SK-N-SH (cell line): ENCODE results near the gene RMND1. TPM values are rescaled to one million over a fixed set of nuclear protein-coding genes. Genes with fewer than 3 reads are reported as not detected.

Source experiments
- CTCF ChIA-PET: fragments of 300-600, 350-600 bp; formaldehyde crosslinking; extraction: SDS; loops from one replicate; lab custom pipeline; 2021; lab: Yijun Ruan, JAX
- POLR2A ChIA-PET: fragments of 350-600 bp; sonication (Branson Sonifier 250); formaldehyde crosslinking; extraction: SDS; loops from one replicate; lab custom pipeline; 2020; ENCODE audit warnings: antibody characterized with exemption, inconsistent platforms; lab: Yijun Ruan, JAX
- DNase-seq: peaks from one replicate; pipeline ENCODE4 v3.0.0; 2012
- H2AFZ ChIP-seq: fragments of 200-600 bp; sonication (generic); 2 replicates; pipeline ENCODE4 v1.8.1; 2016; ENCODE audit warnings: antibody characterized with exemption, mild to moderate bottlenecking, low read depth
- H3F3A ChIP-seq: fragments of 200-600 bp; sonication (generic); replicated peaks from 2 replicates; pipeline ENCODE3; 2016; ENCODE audit warnings: antibody characterized with exemption, mild to moderate bottlenecking; ENCODE audit not compliant: insufficient read depth
- H3K27ac ChIP-seq, 2 experiments: fragments of 200-500 bp in 1 of 2; fragments of 200-600 bp in 1 of 2; sonication (Bioruptor generic) in 1 of 2; sonication (generic), shearing (Covaris generic) in 1 of 2; 2 replicates each; pipeline versions ENCODE4 v1.5.1 to v1.6.1; 2014 to 2016; ENCODE audit warnings: low read depth in 2 of 2, inconsistent platforms in 1 of 2, low read length in 1 of 2, mild to moderate bottlenecking in 1 of 2, mixed read lengths in 1 of 2
- H3K27me3 ChIP-seq: fragments of 200-600 bp; sonication (generic), shearing (Covaris generic); 2 replicates; pipeline ENCODE4 v1.6.1; 2016; ENCODE audit warnings: mixed run types; ENCODE audit not compliant: insufficient read depth
- H3K36me3 ChIP-seq, 2 experiments: fragments of 200-500 bp in 1 of 2; fragments of 200-600 bp in 1 of 2; sonication (Bioruptor generic) in 1 of 2; sonication (generic) in 1 of 2; replicated peaks in 1 of 2; 2 replicates each; pipeline versions ENCODE3 to v1.5.1; 2014 to 2016; ENCODE audit warnings: low read length in 1 of 2, mild to moderate bottlenecking in 1 of 2; ENCODE audit not compliant: insufficient read depth in 2 of 2, control insufficient read depth in 1 of 2
- H3K4me1 ChIP-seq, 2 experiments: fragments of 200-500 bp in 1 of 2; fragments of 200-600 bp in 1 of 2; sonication (Bioruptor generic) in 1 of 2; sonication (generic), shearing (Covaris generic) in 1 of 2; 2 replicates each; pipeline versions ENCODE4 v1.5.1 to v1.6.1; 2014 to 2016; ENCODE audit warnings: low read depth in 1 of 2, low read length in 1 of 2, mixed run types in 1 of 2; ENCODE audit not compliant: insufficient read depth in 2 of 2, control insufficient read depth in 1 of 2
- H3K4me2 ChIP-seq: fragments of 200-600 bp; sonication (generic), shearing (Covaris generic); 2 replicates; pipeline ENCODE4 v1.6.1; 2017; ENCODE audit warnings: mixed run types
- H3K4me3 ChIP-seq, 2 experiments: fragments of 200-500 bp in 1 of 2; fragments of 200-600 bp in 1 of 2; sonication (Bioruptor generic) in 1 of 2; sonication (generic), shearing (Covaris generic) in 1 of 2; 2 replicates each; pipeline versions ENCODE4 v1.5.1 to v1.8.1; 2014 to 2016; ENCODE audit warnings: low read depth in 2 of 2, inconsistent platforms in 1 of 2, low read length in 1 of 2, mild to moderate bottlenecking in 1 of 2, mixed read lengths in 1 of 2, moderate library complexity in 1 of 2
- H3K79me2 ChIP-seq: fragments of 200-600 bp; sonication (generic); 2 replicates; pipeline ENCODE4 v1.8.1; 2017; ENCODE audit warnings: mild to moderate bottlenecking; ENCODE audit not compliant: insufficient read depth
- H3K9ac ChIP-seq: fragments of 200-600 bp; sonication (generic); 2 replicates; pipeline ENCODE4 v1.6.1; 2017; ENCODE audit warnings: mixed run types
- H3K9me2 ChIP-seq: fragments of 200-600 bp; sonication (generic); 2 replicates; pipeline ENCODE4 v1.6.1; 2017; ENCODE audit warnings: mixed run types
- H3K9me3 ChIP-seq: fragments of 200-600 bp; sonication (generic); 2 replicates; pipeline ENCODE4 v1.6.1; 2017; ENCODE audit warnings: mixed run types, mild to moderate bottlenecking, moderate library complexity
- H4K20me1 ChIP-seq: fragments of 200-600 bp; sonication (generic); 2 replicates; pipeline ENCODE4 v1.6.1; 2017; ENCODE audit warnings: mild to moderate bottlenecking, mixed run types; ENCODE audit not compliant: insufficient read depth
- FOSL2 ChIP-seq: IDR thresholded peaks from 2 replicates; pipeline ENCODE4 v1.4.0; 2012; ENCODE audit warnings: low read depth, mild to moderate bottlenecking, moderate library complexity, borderline replicate concordance
- FOXJ3 ChIP-seq: sonication (generic); formaldehyde crosslinking; IDR thresholded peaks from 2 replicates; pipeline ENCODE4 v1.5.1; 2020; ENCODE audit warnings: mild to moderate bottlenecking, missing genetic modification reagents
- FOXM1 ChIP-seq: IDR thresholded peaks from 2 replicates; pipeline ENCODE4 v1.4.0; 2012; ENCODE audit warnings: low read depth, mild to moderate bottlenecking
- GABPA ChIP-seq: IDR thresholded peaks from 2 replicates; pipeline ENCODE4 v1.4.0; 2012; ENCODE audit warnings: low read depth, mild to moderate bottlenecking
- GATA2 ChIP-seq: sonication (generic); formaldehyde crosslinking; IDR thresholded peaks from 2 replicates; pipeline ENCODE4 v1.5.0; 2020; ENCODE audit warnings: mild to moderate bottlenecking, missing genetic modification reagents
- NFIC ChIP-seq: IDR thresholded peaks from 2 replicates; pipeline ENCODE4 v1.4.0; 2012; ENCODE audit warnings: borderline replicate concordance
- RAD21 ChIP-seq: IDR thresholded peaks from 2 replicates; pipeline ENCODE4 v1.6.1; 2012; ENCODE audit warnings: mild to moderate bottlenecking, low read length
- RFX5 ChIP-seq: IDR thresholded peaks from 2 replicates; pipeline ENCODE4 v1.6.1; 2012; ENCODE audit warnings: mild to moderate bottlenecking, improper control_type of control experiment, low read length
- SMC3 ChIP-seq: IDR thresholded peaks from 2 replicates; pipeline ENCODE4 v1.6.1; 2012; ENCODE audit warnings: low read depth, low read length, improper control_type of control experiment
- TEAD4 ChIP-seq: IDR thresholded peaks from 2 replicates; pipeline ENCODE4 v1.4.0; 2012; ENCODE audit warnings: mild to moderate bottlenecking, borderline replicate concordance; ENCODE audit not compliant: insufficient read depth
- YY1 ChIP-seq: IDR thresholded peaks from 2 replicates; pipeline ENCODE4 v1.4.0; 2012; ENCODE audit warnings: low read depth, mild to moderate bottlenecking
- WGBS: methylation state at CpG from one replicate; pipeline ENCODE4 v1.1.6; 2017; ENCODE audit warnings: low lambda C conversion rate; 5-methylcytosine and 5-hydroxymethylcytosine counted together
- polyA plus RNA-seq, 3 experiments: library from polyadenylated mRNA; depleted of rRNA; stranded (reverse); fragments of >200 nt; gene quantifications; 2 replicates each; pipeline ENCODE4 v1.2.3, GENCODE V29; 2012
- TF ChIP-seq, protein P1 (sequence below): IDR thresholded peaks from 2 replicates; pipeline ENCODE4 v1.4.0; 2012; ENCODE audit warnings: low read depth, borderline replicate concordance
- TF ChIP-seq, protein P2 (sequence below): IDR thresholded peaks from 2 replicates; pipeline ENCODE4; 2012
- TF ChIP-seq, protein P3 (sequence below): fragments of 150-350 bp; IDR thresholded peaks from 2 replicates; pipeline ENCODE4 v1.6.1; 2017; ENCODE audit warnings: antibody characterized with exemption, low read length, low read depth, borderline replicate concordance
- TF ChIP-seq, protein P4 (sequence below): IDR thresholded peaks from 2 replicates; pipeline ENCODE4 v1.4.0; 2012; ENCODE audit warnings: low read depth

RMND1 gene
- polyA plus RNA-seq, 1 of the 3 experiments (the other 2 are of a cell fraction), result 14.8 TPM

DNA sequence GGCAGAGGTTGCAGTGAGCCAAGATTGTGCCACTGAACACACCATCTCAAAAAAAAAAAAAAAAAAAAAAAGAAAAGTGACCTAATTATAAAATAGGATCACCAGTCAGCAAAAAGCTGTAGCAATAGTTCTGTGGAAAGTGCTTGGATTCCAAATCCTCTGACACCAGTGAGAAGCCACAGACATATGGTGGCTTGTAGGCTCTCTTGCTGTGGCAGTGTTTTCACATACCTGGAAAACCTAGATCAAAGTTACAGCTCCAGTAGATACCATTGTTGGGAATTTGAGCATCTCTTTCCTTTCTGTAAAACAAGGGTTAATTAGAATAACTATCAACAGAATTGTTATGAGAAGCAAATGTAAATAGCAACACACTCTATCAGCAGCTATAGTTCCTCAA lies 46.0 kb upstream of the RMND1 start:
- H3F3A ChIP-seq, result no peaks in the 10 kb centered on the region
- H3K9ac ChIP-seq, result no peak overlapping the region
- TF ChIP-seq TEAD4, result no peak
- H3K4me2 ChIP-seq, result no peak overlapping the region
- CTCF ChIA-PET, result interaction anchor here (0.6 kb wide), 1 partner anchor 1418 kb away, joined by 3 read pairs; no protein-coding TSS in a partner anchor
- DNase-seq, result no peak
- H3K9me3 ChIP-seq, result no peaks in the 10 kb centered on the region
- H3K27me3 ChIP-seq, result peaks cover 17% of the 10 kb centered on the region; the same call in 1 of the 2 replicates
- no peak overlapping the region for H3K27ac ChIP-seq
- POLR2A ChIA-PET, result no interaction called here
- H3K36me3 ChIP-seq, result no peaks in the 10 kb centered on the region
- peaks cover 0 to 3% of the 10 kb centered on the region in 2 experiments; a peak in 1 of 4 replicates for H3K4me1 ChIP-seq
- H3K9me2 ChIP-seq, result no peaks in the 10 kb centered on the region
- no peaks in the 10 kb centered on the region for H4K20me1 ChIP-seq
- H3K79me2 ChIP-seq, result no peaks in the 10 kb centered on the region
- H2AFZ ChIP-seq, result no peak overlapping the region
- H3K4me3 ChIP-seq, result no peak overlapping the region

DNA sequence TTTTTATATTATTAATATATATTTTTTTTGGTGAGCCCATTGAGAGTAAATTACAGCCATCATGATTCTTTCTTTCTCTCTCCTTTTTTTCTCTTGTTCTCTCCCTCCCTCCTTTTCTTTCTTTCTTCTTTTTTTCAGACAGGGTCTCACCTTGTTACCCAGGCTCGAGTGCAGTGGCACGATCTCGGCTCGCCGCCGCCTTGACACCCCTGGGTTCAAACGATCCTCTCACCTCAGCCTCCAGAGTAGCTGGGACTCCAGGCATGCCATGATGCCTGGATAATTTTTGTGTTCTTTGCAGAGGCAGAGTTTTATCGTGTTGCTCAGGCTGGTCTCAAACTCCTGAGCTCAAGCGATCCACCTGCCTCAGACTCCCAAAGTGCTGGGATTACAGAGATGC lies 43.5 kb upstream of the RMND1 start:
- ChIA-PET POLR2A (no interaction called here), CTCF (no interaction called here)
- no peak overlapping the region for H3K9ac ChIP-seq
- peaks cover 0 to 3% of the 10 kb centered on the region in 2 experiments; a peak in 1 of 4 replicates for H3K4me1 ChIP-seq
- H3K79me2 ChIP-seq, result no peaks in the 10 kb centered on the region
- no peak overlapping the region for H3K4me2 ChIP-seq
- no peak overlapping the region for H2AFZ ChIP-seq
- no peak overlapping the region for H3K4me3 ChIP-seq
- no peaks in the 10 kb centered on the region for H3K9me2 ChIP-seq
- H3K27ac ChIP-seq, result no peak overlapping the region
- no peaks in the 10 kb centered on the region for H3K36me3 ChIP-seq
- no peak for TF ChIP-seq TEAD4
- H4K20me1 ChIP-seq, result no peaks in the 10 kb centered on the region
- H3K9me3 ChIP-seq, result no peaks in the 10 kb centered on the region
- peaks cover 27% of the 10 kb centered on the region; the same call in 1 of the 2 replicates for H3K27me3 ChIP-seq
- no peaks in the 10 kb centered on the region for H3F3A ChIP-seq
- 69% methylated on average over 8 of the region's 9 CpGs for WGBS
- no peak for DNase-seq

DNA sequence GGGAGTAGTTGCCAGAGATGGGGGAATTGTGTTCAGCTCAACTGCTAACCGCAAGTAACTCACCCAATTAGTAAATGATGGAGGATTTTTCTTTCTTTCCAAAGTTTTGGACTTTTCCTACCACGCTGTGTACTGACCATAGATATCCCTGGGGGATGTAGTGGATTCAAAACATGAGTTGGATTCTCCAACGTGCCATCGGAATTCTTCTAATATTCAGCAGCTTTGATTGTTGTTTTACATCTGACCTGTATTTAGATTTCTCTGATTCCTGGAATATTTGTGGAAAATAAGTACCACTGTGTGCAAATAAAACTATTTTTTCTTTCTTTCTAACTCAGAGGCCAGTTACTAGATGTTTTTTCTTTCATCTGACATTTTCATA lies 43.0 kb upstream of the RMND1 start:
- ChIA-PET POLR2A (no interaction called here), CTCF (no interaction called here)
- no peak overlapping the region for H3K27ac ChIP-seq
- H3K36me3 ChIP-seq, result no peaks in the 10 kb centered on the region
- no peaks in the 10 kb centered on the region for H3K9me2 ChIP-seq
- peak overlapping the region in 1 of 2 experiments; percentile 51; a peak in 1 of 4 replicates for H3K4me3 ChIP-seq
- H3K4me1 ChIP-seq, result peaks cover 0 to 3% of the 10 kb centered on the region in 2 experiments; a peak in 1 of 4 replicates
- H3K9ac ChIP-seq, result no peak overlapping the region
- no peaks in the 10 kb centered on the region for H3F3A ChIP-seq
- H2AFZ ChIP-seq, result peak overlapping the region; percentile 85
- no peaks in the 10 kb centered on the region for H3K9me3 ChIP-seq
- DNase-seq, result no peak
- no peak for TF ChIP-seq GABPA
- TF ChIP-seq FOXJ3 (CRISPR knock-in tag), result no peak
- TF ChIP-seq, protein P1, sequence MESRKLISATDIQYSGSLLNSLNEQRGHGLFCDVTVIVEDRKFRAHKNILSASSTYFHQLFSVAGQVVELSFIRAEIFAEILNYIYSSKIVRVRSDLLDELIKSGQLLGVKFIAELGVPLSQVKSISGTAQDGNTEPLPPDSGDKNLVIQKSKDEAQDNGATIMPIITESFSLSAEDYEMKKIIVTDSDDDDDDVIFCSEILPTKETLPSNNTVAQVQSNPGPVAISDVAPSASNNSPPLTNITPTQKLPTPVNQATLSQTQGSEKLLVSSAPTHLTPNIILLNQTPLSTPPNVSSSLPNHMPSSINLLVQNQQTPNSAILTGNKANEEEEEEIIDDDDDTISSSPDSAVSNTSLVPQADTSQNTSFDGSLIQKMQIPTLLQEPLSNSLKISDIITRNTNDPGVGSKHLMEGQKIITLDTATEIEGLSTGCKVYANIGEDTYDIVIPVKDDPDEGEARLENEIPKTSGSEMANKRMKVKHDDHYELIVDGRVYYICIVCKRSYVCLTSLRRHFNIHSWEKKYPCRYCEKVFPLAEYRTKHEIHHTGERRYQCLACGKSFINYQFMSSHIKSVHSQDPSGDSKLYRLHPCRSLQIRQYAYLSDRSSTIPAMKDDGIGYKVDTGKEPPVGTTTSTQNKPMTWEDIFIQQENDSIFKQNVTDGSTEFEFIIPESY, result no peak
- no peak for TF ChIP-seq NFIC
- no peak for TF ChIP-seq FOSL2
- TF ChIP-seq, protein P2, sequence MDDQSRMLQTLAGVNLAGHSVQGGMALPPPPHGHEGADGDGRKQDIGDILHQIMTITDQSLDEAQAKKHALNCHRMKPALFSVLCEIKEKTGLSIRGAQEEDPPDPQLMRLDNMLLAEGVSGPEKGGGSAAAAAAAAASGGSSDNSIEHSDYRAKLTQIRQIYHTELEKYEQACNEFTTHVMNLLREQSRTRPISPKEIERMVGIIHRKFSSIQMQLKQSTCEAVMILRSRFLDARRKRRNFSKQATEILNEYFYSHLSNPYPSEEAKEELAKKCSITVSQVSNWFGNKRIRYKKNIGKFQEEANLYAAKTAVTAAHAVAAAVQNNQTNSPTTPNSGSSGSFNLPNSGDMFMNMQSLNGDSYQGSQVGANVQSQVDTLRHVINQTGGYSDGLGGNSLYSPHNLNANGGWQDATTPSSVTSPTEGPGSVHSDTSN, result no peak
- no peak for TF ChIP-seq RAD21
- TF ChIP-seq, protein P3, sequence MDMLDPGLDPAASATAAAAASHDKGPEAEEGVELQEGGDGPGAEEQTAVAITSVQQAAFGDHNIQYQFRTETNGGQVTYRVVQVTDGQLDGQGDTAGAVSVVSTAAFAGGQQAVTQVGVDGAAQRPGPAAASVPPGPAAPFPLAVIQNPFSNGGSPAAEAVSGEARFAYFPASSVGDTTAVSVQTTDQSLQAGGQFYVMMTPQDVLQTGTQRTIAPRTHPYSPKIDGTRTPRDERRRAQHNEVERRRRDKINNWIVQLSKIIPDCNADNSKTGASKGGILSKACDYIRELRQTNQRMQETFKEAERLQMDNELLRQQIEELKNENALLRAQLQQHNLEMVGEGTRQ, result no peak
- TF ChIP-seq YY1, result no peak
- TF ChIP-seq, protein P4, sequence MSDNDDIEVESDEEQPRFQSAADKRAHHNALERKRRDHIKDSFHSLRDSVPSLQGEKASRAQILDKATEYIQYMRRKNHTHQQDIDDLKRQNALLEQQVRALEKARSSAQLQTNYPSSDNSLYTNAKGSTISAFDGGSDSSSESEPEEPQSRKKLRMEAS, result no peak
- no peak for TF ChIP-seq SMC3
- TF ChIP-seq RFX5, result no peak
- TF ChIP-seq FOXM1, result no peak
- TF ChIP-seq GATA2 (CRISPR knock-in tag), result no peak
- H3K79me2 ChIP-seq, result no peaks in the 10 kb centered on the region
- WGBS, result 8% methylated on average over 4 of the region's 4 CpGs
- no peaks in the 10 kb centered on the region for H4K20me1 ChIP-seq
- H3K27me3 ChIP-seq, result peaks cover 27% of the 10 kb centered on the region; the same call in 1 of the 2 replicates
- peak overlapping the region; percentile 78 for H3K4me2 ChIP-seq
